GF-D8 (cell line): ENCODE data around the gene GRAMD1C.
"Not testable (repeated sequence)": the region's sequence is repeated elsewhere in the genome, so short reads cannot be mapped to it uniquely, and the experiment has no call there.

Experiments used
- DNase-seq: peaks from one replicate; lab custom pipeline; 2025; lab: John Stamatoyannopoulos, UW

The GRAMD1C gene

GRCh38 chr3:113838631-113839209, at the start of gene GRAMD1C:
TSS of gene GRAMD1C (plus strand) at chr3:113838788. CDS start at chr3:113838910, 122 bp downstream.
- DNase-seq: peak; percentile 53

GRCh38 chr3:113791381-113791780, 47.2 kb upstream of the GRAMD1C start:
- DNase-seq: no peak

GRCh38 chr3:113794526-113794925, 44.1 kb upstream of the GRAMD1C start:
- no peak for DNase-seq

- no peak for DNase-seq
Observed at GRCh38 chr3:113795693-113796092, 42.9 kb upstream of the GRAMD1C start.

GRCh38 chr3:113802795-113803455, 35.7 kb upstream of the GRAMD1C start:
- no peak for DNase-seq

GRCh38 chr3:113804661-113805060, 33.9 kb upstream of the GRAMD1C start:
- DNase-seq: no peak

- no peak for DNase-seq
Observed at GRCh38 chr3:113805249-113805648, 33.3 kb upstream of the GRAMD1C start.

GRCh38 chr3:113812854-113813253, 25.7 kb upstream of the GRAMD1C start:
- DNase-seq: no peak

- DNase-seq: no peak
Observed at GRCh38 chr3:113819866-113820265, 18.7 kb upstream of the GRAMD1C start.

GRCh38 chr3:113825090-113825489, 13.5 kb upstream of the GRAMD1C start:
- DNase-seq: no peak

GRCh38 chr3:113828600-113828999, 10.0 kb upstream of the GRAMD1C start:
- no peak for DNase-seq

- no peak for DNase-seq
Observed at GRCh38 chr3:113829576-113830354, 8.8 kb upstream of the GRAMD1C start.

GRCh38 chr3:113831103-113831355, 7.6 kb upstream of the GRAMD1C start:
- no peak for DNase-seq

GRCh38 chr3:113832477-113833164, 6.0 kb upstream of the GRAMD1C start:
- DNase-seq: no peak

GRCh38 chr3:113834983-113835382, 3.6 kb upstream of the GRAMD1C start:
- DNase-seq: no peak

- DNase-seq: no peak
Observed at GRCh38 chr3:113839551-113839950, 963 bp downstream of the GRAMD1C start.

GRCh38 chr3:113844622-113845222, 6.1 kb downstream of the GRAMD1C start:
- DNase-seq: peak; percentile 4

- no peak for DNase-seq
Observed at GRCh38 chr3:113847247-113847646, 8.7 kb downstream of the GRAMD1C start.

- DNase-seq: no peak
Observed at GRCh38 chr3:113847664-113848461, 9.3 kb downstream of the GRAMD1C start.

- DNase-seq: not testable (repeated sequence)
Observed at GRCh38 chr3:113849071-113849470, 10.5 kb downstream of the GRAMD1C start.

GRCh38 chr3:113849841-113850240, 11.3 kb downstream of the GRAMD1C start:
- not testable (repeated sequence) for DNase-seq

GRCh38 chr3:113850391-113850790, 11.8 kb downstream of the GRAMD1C start:
- not testable (repeated sequence) for DNase-seq
